ENCODE data around the gene ROBO2.
"Not testable (repeated sequence)": the region's sequence is repeated elsewhere in the genome, so short reads cannot be mapped to it uniquely, and the experiment has no call there.

Gene ROBO2

GRCh38 chr3:77380136-77380535, 340.2 kb downstream of the ROBO2 start:
- CTCF ChIA-PET = no interaction called here
- DNase-seq (ENCODE audit: low spot score) = no peak
- TF ChIP-seq CTCF (conservative IDR thresholded peaks at IDR 0.05; ENCODE audit: low read depth) = no peak
- H3K27ac ChIP-seq = no peak overlapping the region
- POLR2A ChIA-PET (ENCODE audit: low non-redundant PET) = no interaction called here

DNA sequence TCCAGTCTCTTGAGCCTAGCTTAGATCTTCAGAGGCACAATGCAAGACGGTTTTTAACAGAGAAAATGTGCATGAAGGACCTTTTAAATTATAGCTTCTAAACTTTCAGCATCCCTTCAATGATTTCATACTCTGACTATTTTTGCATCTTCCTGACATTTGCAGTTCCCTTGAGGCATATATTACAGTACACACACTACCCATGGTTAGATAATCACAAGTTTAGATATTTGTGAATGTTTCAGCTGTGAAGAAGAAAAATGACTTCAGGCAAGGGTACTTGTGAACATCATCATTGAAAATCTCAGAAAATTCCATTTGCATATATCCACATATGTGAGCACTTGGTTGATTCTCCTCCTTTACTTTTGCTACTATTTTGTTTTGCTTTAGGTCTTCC, 341.5 kb downstream of the ROBO2 start:
- ChIA-PET CTCF (no interaction called here), POLR2A (ENCODE audit: low non-redundant PET) (no interaction called here)
- DNase-seq (ENCODE audit: low spot score) = no peak
- no peak overlapping the region for H3K27ac ChIP-seq
- TF ChIP-seq CTCF (conservative IDR thresholded peaks at IDR 0.05; ENCODE audit: low read depth) = no peak

DNA sequence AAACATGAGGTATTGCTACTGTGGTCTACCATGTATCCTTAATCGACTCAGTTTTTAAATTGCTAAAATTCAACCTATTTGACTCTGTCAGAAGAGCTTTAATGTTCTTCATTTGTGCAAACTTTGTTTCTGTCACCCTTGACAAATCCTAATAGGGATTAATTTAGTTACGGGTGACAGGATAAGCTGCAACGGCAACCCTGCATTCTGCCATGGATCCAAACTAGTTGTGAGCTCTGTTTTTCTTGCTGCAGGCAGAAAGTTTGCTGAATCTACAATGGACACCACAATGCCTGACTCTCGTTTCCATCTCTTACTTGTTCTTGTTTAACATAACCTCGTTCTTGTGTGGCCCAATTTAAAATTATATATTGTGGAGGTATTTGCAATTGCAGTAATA, 352.3 kb downstream of the ROBO2 start:
- TF ChIP-seq CTCF (conservative IDR thresholded peaks at IDR 0.05; ENCODE audit: low read depth) = no peak
- no peak for DNase-seq (ENCODE audit: low spot score)
- no peak overlapping the region for H3K27ac ChIP-seq
- ChIA-PET POLR2A (ENCODE audit: low non-redundant PET) (no interaction called here), CTCF (no interaction called here)

DNA sequence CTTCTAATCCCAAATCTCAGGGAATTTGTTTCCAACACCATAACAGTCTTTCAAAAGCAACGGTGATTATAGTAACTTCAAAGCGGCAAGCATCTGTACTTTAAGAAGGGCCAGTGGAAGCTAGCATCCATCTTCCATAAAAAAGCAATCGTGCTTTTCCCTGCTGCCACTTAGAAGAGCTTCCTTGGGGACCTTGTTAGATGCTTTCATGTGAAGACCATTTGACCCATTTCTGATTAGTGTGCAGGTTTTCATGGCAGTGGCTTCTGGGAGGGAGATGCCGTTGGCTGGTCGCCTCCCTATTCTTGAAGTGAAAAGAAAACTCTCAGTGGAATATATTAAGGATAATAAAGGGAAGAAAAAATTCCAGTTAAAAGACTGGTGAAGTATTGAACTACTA, 354.1 kb downstream of the ROBO2 start:
- TF ChIP-seq CTCF (conservative IDR thresholded peaks at IDR 0.05; ENCODE audit: low read depth) = no peak
- DNase-seq (ENCODE audit: low spot score) = no peak
- ChIA-PET POLR2A (ENCODE audit: low non-redundant PET) (no interaction called here), CTCF (no interaction called here)
- H3K27ac ChIP-seq = no peak overlapping the region

GRCh38 chr3:77404871-77405270, 365.0 kb downstream of the ROBO2 start:
- CTCF ChIA-PET = no interaction called here
- POLR2A ChIA-PET (ENCODE audit: low non-redundant PET) = no interaction called here
- no peak for DNase-seq (ENCODE audit: low spot score)
- no peak overlapping the region for H3K27ac ChIP-seq
- TF ChIP-seq CTCF (conservative IDR thresholded peaks at IDR 0.05; ENCODE audit: low read depth) = no peak

- H3K27ac ChIP-seq = no peak overlapping the region
- CTCF ChIA-PET = no interaction called here
- POLR2A ChIA-PET (ENCODE audit: low non-redundant PET) = no interaction called here
- no peak for DNase-seq (ENCODE audit: low spot score)
- TF ChIP-seq CTCF (conservative IDR thresholded peaks at IDR 0.05; ENCODE audit: low read depth) = no peak
Measured at GRCh38 chr3:77407441-77407840, 367.5 kb downstream of the ROBO2 start.

DNA sequence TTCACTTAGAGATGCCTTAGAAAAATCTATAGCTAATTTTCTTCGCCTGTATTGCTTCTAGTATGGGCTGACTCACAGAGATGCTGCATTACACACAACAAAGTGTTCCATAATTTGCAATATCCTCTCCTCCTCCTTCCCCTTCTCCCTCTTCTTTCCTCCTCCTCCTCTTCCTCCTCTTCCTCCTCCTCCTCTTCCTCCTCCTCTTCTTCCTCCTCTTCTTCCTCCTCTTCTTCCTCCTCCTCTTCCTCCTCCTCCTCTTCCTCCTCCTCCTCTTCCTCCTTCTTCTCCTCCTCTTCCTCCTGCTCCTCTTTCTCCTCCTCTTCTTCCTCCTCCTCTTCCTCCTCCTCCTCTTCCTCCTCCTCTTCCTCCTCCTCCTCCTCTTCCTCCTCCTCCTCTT, 370.4 kb downstream of the ROBO2 start:
- CTCF ChIA-PET; DNase-seq (ENCODE audit: low spot score); H3K27ac ChIP-seq; POLR2A ChIA-PET (ENCODE audit: low non-redundant PET): not testable (repeated sequence)
